CD8-positive, alpha-beta memory T cell (primary cell): Measurements from ENCODE around the gene PDE8B. TPM values are rescaled to one million over a fixed set of nuclear protein-coding genes. Genes with fewer than 3 reads are reported as not detected.
A peak's percentile ranks its signal among the peaks of the same experiment; 100 is the strongest.

ENCODE experiments used
- CTCF ChIA-PET: fragments of 350-600 bp; sonication (Branson Sonifier 250); formaldehyde crosslinking; loops from one replicate; lab custom pipeline; 2021; ENCODE audit warnings: antibody characterized with exemption; lab: Charles Lee
- POLR2A ChIA-PET: fragments of 350-600 bp; sonication (Branson Sonifier 250); formaldehyde crosslinking; loops from one replicate; lab custom pipeline; 2021; ENCODE audit warnings: antibody characterized with exemption; lab: Charles Lee
- DNase-seq, 5 donors: peaks; one replicate each; pipeline versions ENCODE4 v3.0.0 to v3.0.0-alpha.2; 2020 to 2022; ENCODE audit warnings: mixed read lengths in 1 of 5
- H3K27ac ChIP-seq: one replicate; pipeline ENCODE4 v1.7.0; 2013; ENCODE audit warnings: low read depth, mild to moderate bottlenecking, low read length, moderate library complexity
- H3K27me3 ChIP-seq: 2 replicates; pipeline ENCODE4 v1.7.0; 2013; ENCODE audit warnings: low read length, mild to moderate bottlenecking; ENCODE audit not compliant: insufficient read depth, poor library complexity, severe bottlenecking
- H3K36me3 ChIP-seq: 2 replicates; pipeline ENCODE4 v1.7.0; 2013; ENCODE audit warnings: mild to moderate bottlenecking, low read length, moderate library complexity; ENCODE audit not compliant: insufficient read depth
- H3K4me1 ChIP-seq: 2 replicates; pipeline ENCODE4 v1.7.0; 2013; ENCODE audit warnings: mild to moderate bottlenecking, low read length, moderate library complexity; ENCODE audit not compliant: insufficient read depth
- H3K4me3 ChIP-seq: 2 replicates; pipeline ENCODE4 v1.7.0; 2013; ENCODE audit warnings: mild to moderate bottlenecking, low read length
- H3K9me3 ChIP-seq: 2 replicates; pipeline ENCODE4 v1.7.0; 2013; ENCODE audit warnings: mild to moderate bottlenecking, low read length
- H3K27ac Mint-ChIP-seq, 8 donors: one replicate each; pipeline ENCODE4 v1.8.0; 2020 to 2021; ENCODE audit warnings: mixed read lengths in 8 of 8, mild to moderate bottlenecking in 6 of 8, inconsistent platforms in 3 of 8, moderate library complexity in 3 of 8
- H3K27me3 Mint-ChIP-seq, 2 donors: one replicate each; pipeline ENCODE4 v1.8.0; 2020 to 2021; ENCODE audit warnings: mixed read lengths in 2 of 2, mild to moderate bottlenecking in 1 of 2, moderate library complexity in 1 of 2
- H3K36me3 Mint-ChIP-seq, 3 donors: one replicate each; pipeline ENCODE4 v1.8.0; 2020 to 2021; ENCODE audit warnings: mixed read lengths in 3 of 3, inconsistent platforms in 1 of 3, mild to moderate bottlenecking in 1 of 3
- H3K4me1 Mint-ChIP-seq, 3 donors: one replicate each; pipeline ENCODE4 v1.8.0; 2020 to 2021; ENCODE audit warnings: mixed read lengths in 3 of 3, inconsistent platforms in 1 of 3, mild to moderate bottlenecking in 1 of 3
- H3K4me3 Mint-ChIP-seq, 7 donors: one replicate each; pipeline ENCODE4 v1.8.0; 2020 to 2021; ENCODE audit warnings: mixed read lengths in 7 of 7, mild to moderate bottlenecking in 6 of 7, moderate library complexity in 4 of 7, inconsistent platforms in 2 of 7
- H3K9me3 Mint-ChIP-seq, 5 donors: one replicate each; pipeline ENCODE4 v1.8.0; 2020 to 2022; ENCODE audit warnings: mixed read lengths in 5 of 5, mild to moderate bottlenecking in 3 of 5, moderate library complexity in 2 of 5, inconsistent platforms in 1 of 5
- polyA plus RNA-seq: library from polyadenylated mRNA; unstranded; fragments of 300-500 nt; fragmentation: Illumina TruSeq; gene quantifications from one replicate; pipeline ENCODE4 v1.2.3, GENCODE V29; 2021
- total RNA-seq, 2 experiments: library from RNA; stranded (reverse); gene quantifications; one replicate each; pipeline ENCODE4 v1.2.3, GENCODE V29; 2021

PDE8B gene
- total and polyA plus RNA-seq, 3 experiments from 2014 or later, result 0.07 TPM; not detected in 2

- H3K27ac ChIP-seq, result no peak overlapping the region
- Mint-ChIP-seq H3K4me1 (peaks cover 0 to 3% (median 3%) of the 10 kb centered on the region in 3 donors), H3K9me3 (peaks cover 0 to 7% (median 3%) of the 10 kb centered on the region in 5 donors), H3K4me3 (no peak overlapping the region), H3K27ac (no peak overlapping the region), H3K27me3 (peaks cover 26 to 62% of the 10 kb centered on the region in 2 donors), H3K36me3 (no peaks in the 10 kb centered on the region)
- H3K4me3 ChIP-seq, result no peak overlapping the region
- DNase-seq, result no peak
- H3K4me1 ChIP-seq, result no peaks in the 10 kb centered on the region
- no peaks in the 10 kb centered on the region for H3K36me3 ChIP-seq
- H3K27me3 ChIP-seq, result no peaks in the 10 kb centered on the region
- ChIA-PET POLR2A (no interaction called here), CTCF (no interaction called here)
- H3K9me3 ChIP-seq, result no peaks in the 10 kb centered on the region
Observed at GRCh38 chr5:77181596-77182304, 28.7 kb upstream of the PDE8B start.

- Histone ChIP-seq H3K9me3 (no peaks in the 10 kb centered on the region), H3K27ac (no peak overlapping the region), H3K36me3 (no peaks in the 10 kb centered on the region), H3K4me3 (no peak overlapping the region), H3K27me3 (no peaks in the 10 kb centered on the region), H3K4me1 (no peaks in the 10 kb centered on the region)
- Mint-ChIP-seq H3K4me3 (no peak overlapping the region), H3K36me3 (no peaks in the 10 kb centered on the region), H3K9me3 (peaks cover 0 to 7% (median 3%) of the 10 kb centered on the region in 5 donors), H3K27ac (no peak overlapping the region), H3K4me1 (peaks cover 0 to 3% (median 3%) of the 10 kb centered on the region in 3 donors), H3K27me3 (peaks cover 26 to 60% of the 10 kb centered on the region in 2 donors)
- ChIA-PET POLR2A (no interaction called here), CTCF (no interaction called here)
- no peak for DNase-seq
Observed at GRCh38 chr5:77182367-77182766, 28.1 kb upstream of the PDE8B start.

- Mint-ChIP-seq H3K27me3 (peaks cover 12 to 42% of the 10 kb centered on the region in 2 donors), H3K4me1 (no peaks in the 10 kb centered on the region), H3K27ac (no peak overlapping the region), H3K36me3 (no peaks in the 10 kb centered on the region), H3K9me3 (peaks cover 0 to 7% (median 3%) of the 10 kb centered on the region in 5 donors), H3K4me3 (no peak overlapping the region)
- Histone ChIP-seq H3K4me1 (no peaks in the 10 kb centered on the region), H3K9me3 (no peaks in the 10 kb centered on the region), H3K27ac (no peak overlapping the region), H3K4me3 (no peak overlapping the region), H3K27me3 (no peaks in the 10 kb centered on the region), H3K36me3 (no peaks in the 10 kb centered on the region)
- DNase-seq, result no peak
- POLR2A ChIA-PET, result no interaction called here
- CTCF ChIA-PET, result no interaction called here
Observed at GRCh38 chr5:77186652-77187370, 23.7 kb upstream of the PDE8B start.

- H3K4me3 Mint-ChIP-seq, result no peak overlapping the region
- H3K9me3 ChIP-seq, result no peaks in the 10 kb centered on the region
- no peak overlapping the region for H3K27ac ChIP-seq
- H3K4me1 Mint-ChIP-seq, result no peaks in the 10 kb centered on the region
- H3K4me3 ChIP-seq, result no peak overlapping the region
- no peaks in the 10 kb centered on the region for H3K27me3 ChIP-seq
- CTCF ChIA-PET, result no interaction called here
- H3K4me1 ChIP-seq, result no peaks in the 10 kb centered on the region
- no peaks in the 10 kb centered on the region for H3K36me3 Mint-ChIP-seq
- POLR2A ChIA-PET, result no interaction called here
- no peak for DNase-seq
- H3K36me3 ChIP-seq, result no peaks in the 10 kb centered on the region
- H3K27me3 Mint-ChIP-seq, result peaks cover 5 to 25% of the 10 kb centered on the region in 2 donors
- peaks cover 0 to 4% (median under 1%) of the 10 kb centered on the region in 5 donors for H3K9me3 Mint-ChIP-seq
- H3K27ac Mint-ChIP-seq, result peak overlapping the region in 1 of 8 donors; percentile 77
Observed at GRCh38 chr5:77189421-77189820, 21.1 kb upstream of the PDE8B start.

GRCh38 chr5:77192441-77193050 is 17.9 kb upstream of the PDE8B start:
- no peak for DNase-seq
- Histone ChIP-seq H3K27me3 (no peaks in the 10 kb centered on the region), H3K4me1 (no peaks in the 10 kb centered on the region), H3K27ac (no peak overlapping the region), H3K9me3 (no peaks in the 10 kb centered on the region), H3K36me3 (no peaks in the 10 kb centered on the region), H3K4me3 (no peak overlapping the region)
- H3K9me3 Mint-ChIP-seq, result peaks cover 2 to 14% (median 7%) of the 10 kb centered on the region in 5 donors
- no peaks in the 10 kb centered on the region for H3K4me1 Mint-ChIP-seq
- H3K4me3 Mint-ChIP-seq, result no peak overlapping the region
- ChIA-PET POLR2A (no interaction called here), CTCF (no interaction called here)
- no peak overlapping the region for H3K27ac Mint-ChIP-seq
- H3K36me3 Mint-ChIP-seq, result no peaks in the 10 kb centered on the region
- peaks cover 5 to 24% of the 10 kb centered on the region in 2 donors for H3K27me3 Mint-ChIP-seq

GRCh38 chr5:77194762-77195161 is 15.7 kb upstream of the PDE8B start:
- Mint-ChIP-seq H3K27ac (no peak overlapping the region), H3K36me3 (no peaks in the 10 kb centered on the region), H3K4me3 (no peak overlapping the region), H3K4me1 (no peaks in the 10 kb centered on the region), H3K9me3 (peaks cover 11 to 21% (median 16%) of the 10 kb centered on the region in 5 donors), H3K27me3 (peaks cover 14 to 27% of the 10 kb centered on the region in 2 donors)
- H3K4me1 ChIP-seq, result no peaks in the 10 kb centered on the region
- H3K4me3 ChIP-seq, result no peak overlapping the region
- H3K36me3 ChIP-seq, result no peaks in the 10 kb centered on the region
- DNase-seq, result no peak
- POLR2A ChIA-PET, result no interaction called here
- CTCF ChIA-PET, result no interaction called here
- H3K9me3 ChIP-seq, result no peaks in the 10 kb centered on the region
- no peak overlapping the region for H3K27ac ChIP-seq
- no peaks in the 10 kb centered on the region for H3K27me3 ChIP-seq

- ChIA-PET POLR2A (no interaction called here), CTCF (no interaction called here)
- H3K27me3 ChIP-seq, result no peaks in the 10 kb centered on the region
- Mint-ChIP-seq H3K9me3 (peaks cover 11 to 21% (median 16%) of the 10 kb centered on the region in 5 donors), H3K27me3 (peaks cover 12 to 35% of the 10 kb centered on the region in 2 donors), H3K4me3 (no peak overlapping the region), H3K4me1 (no peaks in the 10 kb centered on the region), H3K36me3 (peaks cover 0 to 6% (median 0%) of the 10 kb centered on the region in 3 donors), H3K27ac (no peak overlapping the region)
- H3K36me3 ChIP-seq, result no peaks in the 10 kb centered on the region
- no peaks in the 10 kb centered on the region for H3K4me1 ChIP-seq
- no peak overlapping the region for H3K27ac ChIP-seq
- no peak overlapping the region for H3K4me3 ChIP-seq
- no peak for DNase-seq
- H3K9me3 ChIP-seq, result no peaks in the 10 kb centered on the region
Observed at GRCh38 chr5:77197840-77198554, 12.5 kb upstream of the PDE8B start.
